Stimulated activated CD8-positive, alpha-beta memory T cell treated with anti-CD3 and anti-CD28 coated beads, Interleukin-12 subunit alpha, Interleukin-12 subunit beta, amount 100 ng/mL, for 24 hours (primary cell): ENCODE results near the gene MAPK8.
"Not testable (repeated sequence)": the region's sequence is repeated elsewhere in the genome, so short reads cannot be mapped to it uniquely, and the experiment has no call there.

Source experiments
- DNase-seq: peaks from one replicate; pipeline ENCODE4 v3.0.0-alpha.2; 2020; ENCODE audit errors: extremely low read depth

MAPK8 gene

GRCh38 chr10:48416584-48417232, 110.2 kb downstream of the MAPK8 start:
- DNase-seq: no peak

- no peak for DNase-seq
Measured at GRCh38 chr10:48417374-48417773, 110.9 kb downstream of the MAPK8 start.

- no peak for DNase-seq
Measured at GRCh38 chr10:48418189-48418788, 111.8 kb downstream of the MAPK8 start.

GRCh38 chr10:48419714-48420113, 113.2 kb downstream of the MAPK8 start:
- no peak for DNase-seq

GRCh38 chr10:48421862-48422261, 115.4 kb downstream of the MAPK8 start:
- DNase-seq: not testable (repeated sequence)

- no peak for DNase-seq
Measured at GRCh38 chr10:48423884-48424283, 117.4 kb downstream of the MAPK8 start.

GRCh38 chr10:48428896-48429295, 122.4 kb downstream of the MAPK8 start:
- no peak for DNase-seq

GRCh38 chr10:48429309-48429708, 122.8 kb downstream of the MAPK8 start:
- no peak for DNase-seq

GRCh38 chr10:48430402-48430993, 124.0 kb downstream of the MAPK8 start:
- DNase-seq: no peak

GRCh38 chr10:48431871-48432270, 125.4 kb downstream of the MAPK8 start:
- no peak for DNase-seq

- no peak for DNase-seq
Measured at GRCh38 chr10:48437546-48437945, 131.1 kb downstream of the MAPK8 start.

GRCh38 chr10:48439031-48439430, 132.6 kb downstream of the MAPK8 start:
- DNase-seq: no peak

GRCh38 chr10:48439581-48440041, 133.1 kb downstream of the MAPK8 start:
- no peak for DNase-seq

GRCh38 chr10:48440771-48441170, 134.3 kb downstream of the MAPK8 start:
- no peak for DNase-seq

- DNase-seq: no peak
Measured at GRCh38 chr10:48442090-48442808, 135.8 kb downstream of the MAPK8 start.

GRCh38 chr10:48442809-48443177, 136.3 kb downstream of the MAPK8 start:
- DNase-seq: no peak

- no peak for DNase-seq
Measured at GRCh38 chr10:48444266-48444665, 137.8 kb downstream of the MAPK8 start.

GRCh38 chr10:48444861-48445841, 138.7 kb downstream of the MAPK8 start:
- no peak for DNase-seq

GRCh38 chr10:48445932-48446331, 139.5 kb downstream of the MAPK8 start:
- no peak for DNase-seq

GRCh38 chr10:48446785-48447184, 140.3 kb downstream of the MAPK8 start:
- DNase-seq: no peak
